HCT116 (cell line): ENCODE results near the gene MSRB3. TPM values are rescaled to one million over a fixed set of nuclear protein-coding genes. Genes with fewer than 3 reads are reported as not detected.

ENCODE experiments used
- ATAC-seq: fragments of 200-7000 bp; cut with Tn5 transposase; 2 replicates; pipeline ENCODE4 v1.9.1; 2020; ENCODE audit warnings: mild to moderate bottlenecking, moderate library complexity
- BruUV-seq: library from RNA; stranded (reverse); fragments of 400-500 nt; replicated peaks from 2 replicates; lab custom pipeline; 2021; lab: Mats Ljungman, UMichigan
- CTCF ChIA-PET: fragments of 300-600 bp; sonication (Branson Sonifier 250); formaldehyde crosslinking; loops from one replicate; lab custom pipeline; 2021; ENCODE audit warnings: antibody characterized with exemption; lab: Charles Lee
- POLR2A ChIA-PET: fragments of 300-600, 350-600 bp; sonication (Branson Sonifier 250); formaldehyde crosslinking; loops from one replicate; lab custom pipeline; 2021; ENCODE audit warnings: antibody characterized with exemption; lab: Charles Lee
- RAD21 ChIA-PET, 2 experiments: fragments of 300-600 bp; sonication (Branson Sonifier 250); formaldehyde crosslinking; loops; one replicate each; lab custom pipeline; 2023; ENCODE audit warnings: low total read pairs in 2 of 2; ENCODE audit not compliant: uncharacterized antibody in 2 of 2, unreplicated experiment in 2 of 2, low non-redundant PET in 1 of 2; lab: Charles Lee
- DNase-seq: peaks from one replicate; pipeline ENCODE4 v3.0.0-alpha.2; 2010; ENCODE audit warnings: low read depth, low spot score
- H2AFZ ChIP-seq: fragments of 200-600 bp; shearing (Covaris generic), sonication (generic); 2 replicates; pipeline ENCODE4 v1.6.1; 2017; ENCODE audit warnings: low read depth, mixed run types, mixed read lengths, antibody characterized with exemption, low read length; ENCODE audit not compliant: poor library complexity, severe bottlenecking
- H3K27ac ChIP-seq: 2 replicates; pipeline ENCODE4 v1.5.1; 2012; ENCODE audit warnings: low read depth, low read length
- H3K27me3 ChIP-seq: fragments of 200-600 bp; sonication (generic); 2 replicates; pipeline ENCODE4 v1.6.1; 2016; ENCODE audit warnings: mixed run types, low read length, mixed read lengths; ENCODE audit not compliant: insufficient read depth
- H3K36me3 ChIP-seq, 2 experiments: fragments of 200-500 bp in 1 of 2; fragments of 200-600 bp in 1 of 2; sonication (Bioruptor generic) in 1 of 2; sonication (generic) in 1 of 2; 2 replicates each; pipeline versions ENCODE4 v1.5.1 to v1.6.1; 2014 to 2016; ENCODE audit warnings: low read length in 2 of 2, inconsistent platforms in 1 of 2, mixed read lengths in 1 of 2, mixed run types in 1 of 2; ENCODE audit not compliant: insufficient read depth in 2 of 2, control insufficient read depth in 1 of 2
- H3K4me1 ChIP-seq, 2 experiments: fragments of 200-600 bp in 1 of 2; sonication (generic) in 1 of 2; 2 replicates each; pipeline versions ENCODE4 v1.5.1 to v1.6.1; 2012 to 2017; ENCODE audit warnings: low read length in 2 of 2, inconsistent platforms in 1 of 2, mild to moderate bottlenecking in 1 of 2, mixed read lengths in 1 of 2, mixed run types in 1 of 2, moderate library complexity in 1 of 2; ENCODE audit not compliant: insufficient read depth in 2 of 2, control insufficient read depth in 1 of 2
- H3K4me2 ChIP-seq: fragments of 200-600 bp; sonication (generic); 2 replicates; pipeline ENCODE4 v1.6.1; 2017; ENCODE audit warnings: mixed run types, low read length, mixed read lengths
- H3K4me3 ChIP-seq, 2 experiments: fragments of 200-600 bp in 1 of 2; sonication (generic) in 1 of 2; replicated peaks in 1 of 2; 2 replicates each; pipeline ENCODE4 v1.5.1; 2011 to 2016; ENCODE audit warnings: low read length in 2 of 2, control low read depth in 1 of 2, low read depth in 1 of 2, mild to moderate bottlenecking in 1 of 2, mixed read lengths in 1 of 2, mixed run types in 1 of 2
- H3K79me2 ChIP-seq: fragments of 200-600 bp; sonication (generic); 2 replicates; pipeline ENCODE4 v1.6.1; 2017; ENCODE audit warnings: mild to moderate bottlenecking, mixed run types, low read length, moderate library complexity, mixed read lengths; ENCODE audit not compliant: insufficient read depth
- H3K9ac ChIP-seq: fragments of 200-600 bp; sonication (generic); 2 replicates; pipeline ENCODE4 v1.6.1; 2016; ENCODE audit warnings: low read length, mixed read lengths
- H3K9me2 ChIP-seq: fragments of 200-600 bp; sonication (generic), shearing (Covaris generic); 2 replicates; pipeline ENCODE4 v1.6.1; 2017; ENCODE audit warnings: mixed run types, mild to moderate bottlenecking, moderate library complexity; ENCODE audit not compliant: insufficient read depth
- H3K9me3 ChIP-seq, 2 experiments: fragments of 200-500 bp in 1 of 2; fragments of 200-600 bp in 1 of 2; sonication (Bioruptor generic) in 1 of 2; sonication (generic) in 1 of 2; 2 replicates each; pipeline ENCODE4 v1.6.1; 2014 to 2017; ENCODE audit warnings: low read length in 2 of 2, mixed read lengths in 2 of 2, inconsistent platforms in 1 of 2, low read depth in 1 of 2, mild to moderate bottlenecking in 1 of 2, mixed run types in 1 of 2, moderate library complexity in 1 of 2; ENCODE audit not compliant: control insufficient read depth in 1 of 2, insufficient read depth in 1 of 2
- H4K20me1 ChIP-seq: fragments of 200-600 bp; sonication (generic), shearing (Covaris generic); 2 replicates; pipeline ENCODE4 v1.6.1; 2017; ENCODE audit warnings: mixed run types, mild to moderate bottlenecking, moderate library complexity; ENCODE audit not compliant: insufficient read depth
- ATF3 ChIP-seq: IDR thresholded peaks from 2 replicates; pipeline ENCODE4 v1.6.1; 2012
- CBX3 ChIP-seq: IDR thresholded peaks from 2 replicates; pipeline ENCODE4 v1.6.1; 2012; ENCODE audit warnings: low read depth
- CTCF ChIP-seq, 3 experiments: fragments of 200-600 bp in 1 of 3; sonication (generic) in 1 of 3; IDR thresholded peaks in 2 of 3; conservative IDR thresholded peaks in 1 of 3; 2 replicates each; pipeline ENCODE4 v1.5.1; 2012 to 2017; ENCODE audit warnings: low read depth in 2 of 3, low read length in 2 of 3, antibody characterized with exemption in 1 of 3, borderline replicate concordance in 1 of 3, control low read depth in 1 of 3, mild to moderate bottlenecking in 1 of 3, mixed read lengths in 1 of 3, mixed run types in 1 of 3, moderate library complexity in 1 of 3; ENCODE audit not compliant: insufficient read depth in 1 of 3
- EGR1 ChIP-seq: IDR thresholded peaks from 2 replicates; pipeline ENCODE4 v1.6.1; 2012; ENCODE audit warnings: low read depth
- EZH2 ChIP-seq: fragments of 200-600 bp; sonication (generic); IDR thresholded peaks from 2 replicates; pipeline ENCODE4 v1.6.1; 2017; ENCODE audit warnings: antibody characterized with exemption, mixed run types
- EZH2phosphoT487 ChIP-seq: fragments of 200-600 bp; IDR thresholded peaks from 2 replicates; pipeline ENCODE4 v1.6.1; 2018; ENCODE audit warnings: antibody characterized with exemption, borderline replicate concordance
- FOSL1 ChIP-seq: IDR thresholded peaks from 2 replicates; pipeline ENCODE4 v1.6.1; 2012; ENCODE audit warnings: low read depth
- JUND ChIP-seq: IDR thresholded peaks from 2 replicates; pipeline ENCODE4 v1.6.1; 2012
- MAX ChIP-seq: IDR thresholded peaks from 2 replicates; pipeline ENCODE4 v1.6.1; 2012
- POLR2A ChIP-seq: IDR thresholded peaks from 2 replicates; pipeline ENCODE4 v1.7.0; 2011; ENCODE audit warnings: borderline replicate concordance; ENCODE audit not compliant: insufficient read depth, insufficient read length; ENCODE audit errors: extremely low read depth
- POLR2AphosphoS5 ChIP-seq: IDR thresholded peaks from 2 replicates; pipeline ENCODE4 v1.6.1; 2011; ENCODE audit warnings: mild to moderate bottlenecking, low read depth, low read length, moderate library complexity
- RAD21 ChIP-seq: IDR thresholded peaks from 2 replicates; pipeline ENCODE4 v1.6.1; 2012; ENCODE audit warnings: low read depth, mild to moderate bottlenecking
- SP1 ChIP-seq: IDR thresholded peaks from 2 replicates; pipeline ENCODE4 v1.6.1; 2012; ENCODE audit warnings: low read depth
- SRF ChIP-seq: IDR thresholded peaks from 2 replicates; pipeline ENCODE4 v1.6.1; 2012; ENCODE audit warnings: low read depth
- TCF7L2 ChIP-seq: IDR thresholded peaks from 2 replicates; pipeline ENCODE4 v1.7.0; 2011; ENCODE audit warnings: borderline replicate concordance, inconsistent platforms; ENCODE audit not compliant: insufficient read depth, insufficient read length; ENCODE audit errors: extremely low read depth
- YY1 ChIP-seq: IDR thresholded peaks from 2 replicates; pipeline ENCODE4 v1.6.1; 2011; ENCODE audit warnings: low read length, low read depth, moderate library complexity, mild to moderate bottlenecking; ENCODE audit not compliant: insufficient replicate concordance; ENCODE audit errors: extremely low read depth
- ZBTB33 ChIP-seq: IDR thresholded peaks from 2 replicates; pipeline ENCODE4 v1.6.1; 2011; ENCODE audit warnings: mild to moderate bottlenecking, low read length, moderate library complexity; ENCODE audit not compliant: insufficient replicate concordance; ENCODE audit errors: extremely low read depth
- ZFX ChIP-seq: fragments of 450-650 bp; IDR thresholded peaks from 2 replicates; pipeline ENCODE4 v1.6.1; 2017
- ZNF274 ChIP-seq: fragments of 200-500 bp; sonication (Bioruptor generic); IDR thresholded peaks from 2 replicates; pipeline ENCODE4 v1.6.1; 2014; ENCODE audit warnings: mild to moderate bottlenecking, low read depth, low read length, inconsistent platforms
- intact Hi-C: fragments of 100-400 bp; cut with micrococcal nuclease; formaldehyde crosslinking; loops from 2 replicates; pipeline ENCODE4 v1.10.0; 2022
- total RNA-seq: library from RNA; stranded (reverse); gene quantifications from one replicate; pipeline ENCODE4 v1.2.1, GENCODE V29; 2021; ENCODE audit not compliant: unreplicated experiment

Gene MSRB3
- total RNA-seq, 1 experiment from 2014 or later, result 8.2 TPM

GRCh38 chr12:65237153-65237552 lies 41.3 kb upstream of the MSRB3 start (continued):
- no peak for TF ChIP-seq MAX
- TF ChIP-seq ZNF274, result no peak
- no peak for TF ChIP-seq EGR1
- TF ChIP-seq SRF, result no peak
- TF ChIP-seq ZBTB33, result no peak
- no peak for TF ChIP-seq POLR2AphosphoS5
- TF ChIP-seq ZFX, result no peak
- no peak for TF ChIP-seq RAD21
- TF ChIP-seq YY1, result no peak
- no peak for TF ChIP-seq TCF7L2
- TF ChIP-seq JUND, result no peak
- TF ChIP-seq SP1, result no peak
- no peak for TF ChIP-seq CBX3
- TF ChIP-seq POLR2A, result no peak

GRCh38 chr12:65238609-65239008 lies 39.9 kb upstream of the MSRB3 start:
- BruUV-seq, result no TSS peak

More at GRCh38 chr12:65238609-65239008, 39.9 kb upstream of the MSRB3 start:
- DNase-seq (no peak), ATAC-seq (no peak)
- ChIA-PET RAD21 (no interaction called here), POLR2A (no interaction called here), CTCF (no interaction called here)
- no peak overlapping the region for H2AFZ ChIP-seq
- no peak overlapping the region for H3K4me2 ChIP-seq
- H3K27ac ChIP-seq, result no peak overlapping the region
- peaks cover 11 to 13% of the 10 kb centered on the region in 2 experiments; a peak in 3 of 4 replicates for H3K36me3 ChIP-seq
- no peaks in the 10 kb centered on the region for H3K27me3 ChIP-seq
- no peaks in the 10 kb centered on the region; the same call in 1 of the 2 replicates for H4K20me1 ChIP-seq
- no peak overlapping the region for H3K4me3 ChIP-seq
- no peaks in the 10 kb centered on the region for H3K9me3 ChIP-seq
- peaks cover 9% of the 10 kb centered on the region for H3K79me2 ChIP-seq
- H3K9ac ChIP-seq, result no peak overlapping the region
- TF ChIP-seq MAX (no peak), YY1 (no peak), FOSL1 (no peak), EZH2 (no peak), RAD21 (no peak), ZNF274 (no peak), EZH2phosphoT487 (no peak), ZBTB33 (no peak), ATF3 (no peak), CTCF (IDR thresholded peaks at IDR 0.05 in 2 of 3, conservative IDR thresholded peaks at IDR 0.05 in 1 of 3; ENCODE audit: borderline replicate concordance in 1 of 3, insufficient read depth in 1 of 3, low read depth in 2 of 3, low read length in 2 of 3) (no peak), JUND (no peak), TCF7L2 (no peak), ZFX (no peak)
- H3K4me1 ChIP-seq, result no peaks in the 10 kb centered on the region
- intact Hi-C loops, result no loop called here
- H3K9me2 ChIP-seq, result no peaks in the 10 kb centered on the region
